T-helper 17 cell (primary cell): ENCODE measurements around the gene KAT5. TPM values are rescaled to one million over a fixed set of nuclear protein-coding genes. Genes with fewer than 3 reads are reported as not detected.
"Not testable (repeated sequence)": the region's sequence is repeated elsewhere in the genome, so short reads cannot be mapped to it uniquely, and the experiment has no call there.

ENCODE experiments used
- ATAC-seq: fragments of 150-1000 bp; cut with Tn5 transposase; 2 replicates; pipeline ENCODE4 v1.10.0; 2021; ENCODE audit warnings: mild to moderate bottlenecking, moderate library complexity
- DNase-seq, 3 donors: peaks; one replicate each; pipeline versions ENCODE4 v3.0.0 to v3.0.0-alpha.2; 2020 to 2021
- H3K9me3 ChIP-seq: one replicate; pipeline ENCODE4 v1.7.0; 2013; ENCODE audit warnings: low read length, mild to moderate bottlenecking; ENCODE audit not compliant: control insufficient read depth, poor library complexity, severe bottlenecking
- H3K27ac Mint-ChIP-seq: one replicate; pipeline ENCODE4 v1.8.0; 2022; ENCODE audit warnings: mild to moderate bottlenecking, moderate library complexity, mixed read lengths
- H3K27me3 Mint-ChIP-seq: one replicate; pipeline ENCODE4 v1.8.0; 2022; ENCODE audit warnings: mixed read lengths
- H3K36me3 Mint-ChIP-seq: one replicate; pipeline ENCODE4 v1.8.0; 2022; ENCODE audit warnings: low read depth, mixed read lengths
- H3K4me1 Mint-ChIP-seq: one replicate; pipeline ENCODE4 v1.8.0; 2022; ENCODE audit warnings: mild to moderate bottlenecking, mixed read lengths
- H3K4me3 Mint-ChIP-seq: one replicate; pipeline ENCODE4 v1.8.0; 2022; ENCODE audit warnings: mild to moderate bottlenecking, moderate library complexity, mixed read lengths
- total RNA-seq, 4 donors: library from RNA in 2 of 4; stranded (reverse) in 2 of 4; gene quantifications; one replicate each; pipeline ENCODE4 v1.2.3 and lab custom pipeline; 2022 to 2026

The KAT5 gene
- 100 to 1,000 TPM; 120 to 123 TPM for total RNA-seq
- total RNA-seq (lab: John Stamatoyannopoulos, UW): 76.2 to 106 reads per million in 2 donors

- peak; percentile 85 for ATAC-seq
- no peaks in the 10 kb centered on the region for H3K9me3 ChIP-seq
- Mint-ChIP-seq H3K27ac (peak within 1 kb of the TSS; percentile 98), H3K4me3 (peak within 1 kb of the TSS; percentile 95), H3K36me3 (peaks cover 8% of the 10 kb centered on the region), H3K27me3 (peaks cover 4% of the 10 kb centered on the region), H3K4me1 (peaks cover 25% of the 10 kb centered on the region)
- DNase-seq: peak; percentile 91 to 94 (median 94)
Observed at GRCh38 chr11:65711785-65712632, at the start of gene KAT5. Gene KAT5 (plus strand): TSS chr11:65712252. CDS start chr11:65712268, 16 bp downstream.

GRCh38 chr11:65662799-65663638 is 49.0 kb upstream of the KAT5 start, which contains the start of gene RELA:
Gene RELA (minus strand): TSS chr11:65662916. CDS start chr11:65662832, 84 bp downstream.
- Mint-ChIP-seq H3K36me3 (peaks cover 13% of the 10 kb centered on the region), H3K27ac (peak within 1 kb of the TSS; percentile 96), H3K4me3 (peak within 1 kb of the TSS; percentile 90), H3K4me1 (peaks cover 26% of the 10 kb centered on the region), H3K27me3 (no peaks in the 10 kb centered on the region)
- no peaks in the 10 kb centered on the region for H3K9me3 ChIP-seq
- ATAC-seq (peak; percentile 86), DNase-seq (peak; percentile 82 to 88 (median 85))

DNA sequence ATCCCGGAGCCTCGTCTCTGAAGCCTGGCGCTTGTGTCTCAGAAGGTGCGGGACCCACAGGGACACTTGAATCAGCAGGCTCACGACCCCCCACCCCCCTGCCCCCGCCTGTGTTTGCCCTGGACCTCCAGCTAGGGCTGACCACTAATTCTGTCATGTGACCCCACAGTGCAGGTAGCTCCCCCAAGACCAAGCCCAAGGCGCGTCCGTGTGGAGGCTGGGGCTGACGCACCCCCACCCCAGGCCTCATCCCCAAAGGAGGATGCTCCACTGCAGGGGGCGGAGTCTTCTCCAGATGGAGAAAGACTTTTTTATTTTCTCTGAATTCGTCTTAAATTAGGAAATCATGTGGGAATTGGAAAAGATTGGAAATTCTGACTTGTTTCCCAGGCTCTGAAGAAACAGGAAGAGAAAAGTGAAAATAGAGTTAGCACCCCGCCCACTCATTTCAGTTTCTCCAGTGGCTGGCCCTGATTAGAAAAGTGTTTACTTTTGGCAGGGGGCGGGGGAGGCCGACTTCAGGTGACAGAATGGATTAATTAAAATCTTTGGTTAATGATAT is 48.3 kb upstream of the KAT5 start:
- no peaks in the 10 kb centered on the region for H3K9me3 ChIP-seq
- DNase-seq: peak in 1 of 3 donors; percentile 26
- Mint-ChIP-seq H3K4me1 (peaks cover 23% of the 10 kb centered on the region), H3K4me3 (peak overlapping the region; percentile 90), H3K27me3 (no peaks in the 10 kb centered on the region), H3K36me3 (peaks cover 13% of the 10 kb centered on the region), H3K27ac (peak overlapping the region; percentile 96)
- peak; percentile 13 for ATAC-seq

- no peaks in the 10 kb centered on the region for H3K9me3 ChIP-seq
- Mint-ChIP-seq H3K36me3 (no peaks in the 10 kb centered on the region), H3K27me3 (no peaks in the 10 kb centered on the region), H3K27ac (no peak overlapping the region), H3K4me3 (no peak overlapping the region), H3K4me1 (no peaks in the 10 kb centered on the region)
- ATAC-seq (no peak), DNase-seq (no peak)
Observed at GRCh38 chr11:65672180-65672860, 39.7 kb upstream of the KAT5 start.

GRCh38 chr11:65672982-65673381 is 39.1 kb upstream of the KAT5 start:
- H3K27ac Mint-ChIP-seq: no peak overlapping the region
- H3K9me3 ChIP-seq: no peaks in the 10 kb centered on the region
- H3K4me1 Mint-ChIP-seq: no peaks in the 10 kb centered on the region
- no peaks in the 10 kb centered on the region for H3K36me3 Mint-ChIP-seq
- no peak for DNase-seq
- ATAC-seq: no peak
- H3K4me3 Mint-ChIP-seq: no peak overlapping the region
- H3K27me3 Mint-ChIP-seq: no peaks in the 10 kb centered on the region

DNA sequence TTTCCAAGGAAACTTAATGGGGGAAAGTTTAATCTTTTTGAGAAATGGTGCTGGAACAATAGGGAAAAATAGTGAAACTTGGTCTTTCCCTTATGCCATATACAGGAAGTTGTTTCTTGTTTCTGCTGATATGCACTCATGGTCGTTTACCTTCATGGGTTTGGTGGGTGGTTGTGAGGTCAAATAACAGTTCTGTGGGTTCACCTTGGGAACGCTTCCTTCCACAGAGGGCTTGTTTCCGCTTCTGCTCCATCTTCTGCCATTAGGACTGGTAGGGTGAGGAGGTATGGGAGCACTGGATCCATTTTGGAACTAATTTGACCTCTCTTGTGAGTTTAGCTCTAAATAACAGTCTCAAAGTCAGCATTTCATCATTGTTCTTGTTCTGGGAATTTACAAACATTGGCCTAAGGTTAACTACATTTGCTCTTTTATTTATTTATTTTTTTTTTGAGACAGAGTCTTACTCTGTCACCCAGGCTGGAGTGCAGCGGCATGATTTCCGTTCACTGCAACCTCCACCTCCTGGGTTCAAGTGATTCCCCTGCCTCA is 31.8 kb upstream of the KAT5 start:
- Mint-ChIP-seq H3K4me1 (no peaks in the 10 kb centered on the region), H3K27ac (no peak overlapping the region), H3K4me3 (no peak overlapping the region), H3K27me3 (peaks cover 14% of the 10 kb centered on the region), H3K36me3 (no peaks in the 10 kb centered on the region)
- DNase-seq (no peak), ATAC-seq (no peak)
- no peaks in the 10 kb centered on the region for H3K9me3 ChIP-seq

GRCh38 chr11:65683480-65683879 is 28.6 kb upstream of the KAT5 start:
- not testable (repeated sequence) for ATAC-seq, DNase-seq, H3K4me1 Mint-ChIP-seq, H3K27ac Mint-ChIP-seq, H3K36me3 Mint-ChIP-seq, H3K9me3 ChIP-seq, H3K4me3 Mint-ChIP-seq
- peaks cover 19% of the 10 kb centered on the region for H3K27me3 Mint-ChIP-seq

GRCh38 chr11:65685981-65686380 is 26.1 kb upstream of the KAT5 start:
- Mint-ChIP-seq H3K36me3 (no peaks in the 10 kb centered on the region), H3K27ac (no peak overlapping the region), H3K27me3 (peaks cover 19% of the 10 kb centered on the region), H3K4me3 (no peak overlapping the region), H3K4me1 (no peaks in the 10 kb centered on the region)
- H3K9me3 ChIP-seq: no peaks in the 10 kb centered on the region
- no peak for DNase-seq
- no peak for ATAC-seq

GRCh38 chr11:65691847-65692246 is 20.2 kb upstream of the KAT5 start:
- not testable (repeated sequence) for H3K27ac Mint-ChIP-seq, H3K36me3 Mint-ChIP-seq, H3K27me3 Mint-ChIP-seq, ATAC-seq, H3K4me1 Mint-ChIP-seq, H3K4me3 Mint-ChIP-seq, DNase-seq, H3K9me3 ChIP-seq

- no peaks in the 10 kb centered on the region for H3K27me3 Mint-ChIP-seq
- H3K36me3 Mint-ChIP-seq: peaks cover 2% of the 10 kb centered on the region
- ATAC-seq: no peak
- H3K9me3 ChIP-seq: no peaks in the 10 kb centered on the region
- peaks cover 2% of the 10 kb centered on the region for H3K4me1 Mint-ChIP-seq
- DNase-seq: no peak
- no peak overlapping the region for H3K4me3 Mint-ChIP-seq
- H3K27ac Mint-ChIP-seq: no peak overlapping the region
Observed at GRCh38 chr11:65692367-65692766, 19.7 kb upstream of the KAT5 start.

DNA sequence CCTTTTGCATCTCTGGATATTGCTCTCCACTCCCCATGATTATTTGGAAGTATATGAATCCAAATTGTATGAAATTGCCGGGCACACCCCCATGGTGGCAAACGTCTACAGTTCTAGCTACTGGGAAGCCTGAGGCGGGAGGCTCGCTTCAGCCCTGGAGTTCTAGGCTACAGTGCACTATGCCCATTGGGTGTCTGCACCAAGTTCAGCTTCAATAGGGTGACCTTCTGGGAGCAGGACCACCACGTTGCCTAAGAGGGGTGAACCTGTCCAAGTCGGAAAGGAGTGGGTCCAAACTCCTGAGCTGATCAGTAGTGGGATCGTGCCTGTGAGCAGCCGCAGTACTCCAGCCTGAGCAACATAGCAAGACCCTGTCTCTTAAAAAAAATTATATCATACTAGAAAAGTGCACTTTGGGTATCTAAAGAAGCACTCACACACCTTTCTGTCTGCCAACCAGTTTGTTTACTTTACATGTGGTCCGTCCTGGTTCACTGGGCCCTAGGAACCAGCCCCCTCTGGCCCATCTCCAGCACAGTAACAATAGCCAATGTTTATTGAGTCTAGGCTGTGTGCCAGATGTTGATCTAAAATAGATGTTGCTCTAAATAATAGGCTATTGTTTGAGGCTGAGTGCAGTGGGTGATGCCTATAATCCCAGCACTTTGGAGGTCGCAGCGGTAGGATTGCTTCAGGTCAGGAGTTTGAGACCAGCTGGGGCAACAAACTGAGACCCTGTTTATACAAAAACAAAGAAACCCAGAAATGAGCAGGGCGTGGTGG is 16.4 kb upstream of the KAT5 start:
- ATAC-seq: no peak
- H3K4me1 Mint-ChIP-seq: peaks cover 2% of the 10 kb centered on the region
- H3K36me3 Mint-ChIP-seq: peaks cover 2% of the 10 kb centered on the region
- DNase-seq: no peak
- no peak overlapping the region for H3K4me3 Mint-ChIP-seq
- H3K9me3 ChIP-seq: no peaks in the 10 kb centered on the region
- H3K27ac Mint-ChIP-seq: no peak overlapping the region
- H3K27me3 Mint-ChIP-seq: peaks cover 4% of the 10 kb centered on the region
